Stimulated activated CD4-positive, alpha-beta T cell treated with anti-CD3 and anti-CD28 coated beads, Interleukin-4, amount 100 ng/mL, for 48 hours (primary cell): ENCODE data around the gene RAET1L.
"Not testable (repeated sequence)": the region's sequence is repeated elsewhere in the genome, so short reads cannot be mapped to it uniquely, and the experiment has no call there.

Experiments used
- DNase-seq, 2 donors: peaks; one replicate each; pipeline ENCODE4 v3.0.0-alpha.2; 2020; ENCODE audit warnings: low read depth in 2 of 2

Gene RAET1L

DNA sequence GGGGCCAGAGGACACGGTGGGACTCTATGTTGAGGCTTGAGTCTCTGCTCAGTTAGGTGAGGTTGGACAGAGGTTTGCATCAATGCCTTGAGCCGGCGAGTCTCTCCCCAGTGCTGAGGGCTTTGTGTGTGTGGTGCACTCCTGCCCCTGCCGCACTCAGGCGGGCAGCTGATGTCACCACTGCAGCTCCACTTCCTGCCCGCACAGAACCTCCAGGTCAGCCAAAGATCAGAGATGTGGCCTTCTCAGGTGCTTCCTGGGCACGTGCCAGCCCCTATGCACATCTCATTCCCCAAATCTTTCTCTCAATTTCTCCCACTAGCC, 33.9 kb downstream of the RAET1L start:
- not testable (repeated sequence) for DNase-seq

DNA sequence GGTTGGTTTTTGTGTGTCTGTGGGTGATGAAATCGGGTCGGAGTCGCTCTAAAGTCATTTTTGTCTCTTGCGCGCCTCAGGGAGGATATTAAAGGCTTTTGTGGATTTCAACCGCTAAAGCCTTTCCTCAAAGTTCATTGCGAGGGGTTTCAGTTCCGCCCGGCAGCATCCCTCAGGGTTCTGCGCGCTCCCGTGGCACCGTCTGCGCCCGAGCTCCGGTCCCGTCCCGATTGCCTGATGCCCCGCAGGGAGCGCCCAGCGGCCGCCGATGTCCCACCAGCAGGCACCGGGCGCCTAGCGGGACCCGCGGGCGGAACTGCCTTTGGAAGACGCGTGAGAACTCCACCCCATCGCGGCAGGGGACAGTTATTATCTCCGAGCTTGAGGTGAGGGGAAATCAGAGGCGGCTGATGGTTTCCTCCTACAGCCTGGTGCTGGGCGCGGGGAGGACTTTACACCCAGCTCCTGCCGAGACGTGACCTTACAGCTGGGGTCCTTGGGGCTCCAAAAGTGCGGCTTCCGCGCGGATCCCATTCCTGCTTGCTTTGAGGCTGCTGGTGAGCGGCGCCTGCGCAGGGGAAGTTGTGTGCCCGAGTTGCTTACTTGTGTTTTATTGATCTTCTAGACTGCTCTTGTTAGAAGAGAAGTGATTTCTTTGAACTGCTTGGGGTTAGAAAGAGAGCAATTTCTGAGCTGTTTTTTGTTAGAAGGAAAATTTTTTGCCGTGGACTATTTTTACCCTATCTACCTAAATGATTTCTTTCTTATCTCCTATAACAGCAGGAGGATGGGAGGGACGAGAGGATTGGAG, 34.5 kb downstream of the RAET1L start:
- DNase-seq: no peak

DNA sequence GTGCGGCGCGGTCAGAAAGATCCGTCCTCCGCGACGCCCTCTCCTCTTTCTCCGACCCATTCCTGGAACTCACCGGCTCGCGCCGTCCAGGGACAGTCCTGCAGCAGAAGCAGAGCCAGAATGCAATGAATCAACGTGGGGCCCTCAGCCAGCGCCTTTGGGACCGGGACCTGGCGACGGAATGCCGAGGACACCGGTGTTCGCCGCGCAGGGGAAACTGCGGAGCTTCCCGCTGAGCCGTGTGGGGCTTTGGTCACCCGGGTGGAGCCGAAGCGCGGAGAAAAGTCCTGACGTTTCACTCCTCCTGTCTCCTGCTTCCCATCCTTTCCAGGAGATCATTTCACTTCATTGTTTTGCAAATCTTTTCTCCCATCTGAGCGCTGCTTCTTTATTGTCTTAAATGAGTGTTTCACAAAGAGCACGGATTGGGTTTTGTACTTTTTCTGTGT, 35.1 kb downstream of the RAET1L start:
- no peak for DNase-seq

DNA sequence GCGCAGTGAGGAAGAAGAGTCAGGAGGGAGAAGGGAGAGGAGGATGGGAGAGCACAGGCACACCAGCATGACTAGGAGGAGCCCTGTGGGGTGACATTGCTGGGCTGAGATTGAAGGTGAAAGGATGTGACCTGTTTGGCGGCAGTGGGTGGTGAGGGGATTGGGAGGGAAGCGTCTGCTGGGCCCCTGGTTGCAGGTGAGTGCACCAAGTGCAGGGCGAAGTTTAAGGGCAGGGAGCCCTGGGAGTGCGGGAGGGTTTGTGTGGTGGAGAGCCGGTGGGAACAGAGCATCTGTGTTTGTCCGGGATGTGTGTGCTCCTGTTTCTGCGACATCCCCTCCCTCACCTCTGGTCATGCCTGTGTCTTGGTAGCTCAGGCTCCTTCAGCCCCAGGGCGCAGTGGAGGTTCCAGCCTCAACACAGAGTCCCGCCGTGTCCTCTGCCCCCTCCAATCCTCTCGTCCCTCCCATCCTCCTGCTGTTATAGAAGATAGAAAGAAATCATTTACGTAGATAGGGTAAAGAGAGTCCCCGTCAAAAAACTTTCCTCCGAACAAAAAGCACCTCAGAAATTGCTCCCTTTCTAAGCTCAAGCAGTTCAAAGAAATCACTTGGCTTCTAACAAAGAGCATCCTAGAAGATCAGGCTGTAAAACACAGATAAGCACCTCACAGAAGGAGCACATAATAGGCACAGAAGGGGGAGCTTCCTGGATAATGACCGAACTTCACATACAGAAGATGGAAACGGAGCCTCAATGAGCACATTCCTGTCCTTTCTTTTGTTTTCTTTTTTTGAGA, 36.6 kb downstream of the RAET1L start:
- no peak for DNase-seq

DNA sequence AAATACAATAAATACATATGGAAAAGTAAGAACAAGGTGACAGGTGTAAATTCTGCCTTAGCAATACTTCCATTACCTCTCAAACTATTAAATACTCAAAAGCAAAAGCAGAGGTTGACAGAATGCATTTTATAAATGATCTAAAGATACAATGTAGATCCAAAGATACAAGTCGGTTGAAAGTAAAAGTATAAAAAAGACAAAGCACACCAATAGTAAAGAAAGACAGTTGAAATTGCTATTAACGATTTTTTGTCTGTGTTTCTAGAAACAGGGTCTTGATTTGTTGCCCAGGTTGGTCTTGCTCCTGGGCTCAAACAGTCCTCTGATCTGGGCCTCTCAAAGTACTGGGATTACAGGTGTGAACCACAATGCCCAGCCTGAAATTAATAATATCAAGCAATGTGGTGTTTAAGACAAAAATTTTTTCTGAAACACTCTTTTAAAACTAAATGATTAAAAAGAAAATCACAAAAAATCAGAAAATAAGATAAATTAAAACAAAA, 37.7 kb downstream of the RAET1L start:
- no peak for DNase-seq

DNA sequence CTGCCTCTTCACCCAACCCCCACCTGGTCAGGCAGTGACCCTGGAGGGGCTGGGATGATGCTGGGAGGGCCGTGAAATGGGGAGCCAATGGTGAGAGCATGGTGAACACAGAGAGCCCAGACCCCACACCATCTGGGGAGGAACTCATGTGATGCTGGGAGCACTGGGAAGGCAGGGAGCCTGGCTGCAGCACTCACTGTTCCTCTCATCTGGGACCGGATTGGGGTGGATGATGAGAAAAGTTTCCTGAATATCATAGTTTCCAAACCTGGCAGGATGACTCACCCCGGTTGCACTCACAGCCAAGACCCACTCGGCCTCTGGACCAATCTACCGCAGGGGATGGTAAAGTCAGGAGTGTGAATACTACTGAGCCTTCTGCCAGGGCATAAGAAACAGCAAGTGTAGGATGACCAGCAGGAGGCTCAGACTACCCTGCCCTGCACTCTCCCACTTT, 39.8 kb downstream of the RAET1L start:
- no peak for DNase-seq

DNA sequence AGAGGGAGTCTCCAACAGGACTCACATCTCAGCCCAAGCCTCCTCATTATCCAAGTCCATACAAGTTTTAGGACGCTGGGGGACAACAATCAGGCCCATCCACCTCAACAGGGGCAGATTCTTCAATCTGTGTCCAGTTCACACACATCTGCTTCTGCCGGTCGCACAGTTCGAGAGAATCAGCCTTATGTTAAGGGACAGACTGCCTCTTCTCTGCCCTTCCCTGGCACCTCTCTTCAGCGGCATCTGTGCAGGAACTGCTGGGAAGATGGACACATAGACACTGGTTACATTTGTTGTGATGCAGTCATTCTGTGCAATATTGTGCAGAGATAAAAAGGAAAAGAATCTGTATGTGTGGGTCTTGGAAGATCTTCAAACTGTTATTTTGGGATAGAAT, 40.6 kb downstream of the RAET1L start:
- no peak for DNase-seq

DNA sequence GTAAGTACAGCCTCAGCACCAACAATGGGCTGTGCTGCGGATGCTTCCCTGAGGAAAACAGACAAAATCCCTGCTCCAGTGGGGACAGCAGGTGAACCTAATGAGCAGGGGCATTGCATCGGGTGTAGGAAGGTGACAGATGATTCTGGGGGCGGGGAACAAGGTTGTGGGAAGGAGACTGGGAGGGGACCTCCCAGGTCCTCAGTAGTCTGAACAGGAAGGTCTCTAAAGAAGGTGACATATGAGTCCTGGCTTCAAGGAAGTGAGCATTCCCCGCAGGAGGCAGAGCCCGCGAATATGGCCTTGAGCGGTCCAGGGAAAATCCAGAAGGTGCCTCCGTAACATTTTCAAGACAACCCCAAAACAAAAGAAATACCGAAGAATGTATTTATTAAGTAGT, 42.2 kb downstream of the RAET1L start:
- no peak for DNase-seq

DNA sequence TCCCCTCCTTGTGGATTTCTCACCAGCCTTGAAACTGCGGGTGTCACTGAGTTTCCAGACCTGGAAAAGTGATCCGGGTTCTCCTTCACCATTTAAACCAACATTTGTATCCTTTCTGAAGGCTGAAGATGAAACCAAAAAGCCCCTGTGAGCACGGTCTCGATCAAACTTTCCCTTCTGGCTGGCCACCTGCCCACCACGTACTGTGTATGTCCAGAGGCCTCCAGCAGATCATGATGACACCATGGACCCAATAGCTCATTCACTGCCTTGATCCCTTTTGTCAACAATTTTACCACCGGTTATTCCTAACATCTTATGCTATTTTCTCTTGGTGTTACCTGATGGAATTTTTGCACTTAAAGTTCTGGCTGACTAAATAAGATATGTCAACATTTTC, 46.0 kb downstream of the RAET1L start:
- DNase-seq: no peak

DNA sequence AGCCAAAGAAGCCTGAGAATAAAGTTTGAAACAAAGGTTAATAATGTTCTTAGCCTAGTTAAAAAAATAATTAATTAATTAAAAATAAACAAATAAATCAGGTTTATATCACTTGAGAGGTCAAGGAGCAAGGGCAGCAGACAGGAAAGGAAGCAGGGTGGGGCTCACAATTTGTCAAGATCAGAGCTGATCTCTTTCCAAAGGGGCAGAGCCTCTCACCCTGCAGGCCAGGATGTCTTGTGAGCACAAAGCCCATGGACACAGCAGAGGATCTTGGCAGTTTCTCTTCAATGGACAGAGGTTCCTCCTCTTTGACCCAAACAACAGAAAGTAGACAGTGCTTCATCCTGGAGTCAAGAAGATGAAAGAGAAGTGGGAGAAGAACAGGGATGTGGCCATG, 46.7 kb downstream of the RAET1L start:
- no peak for DNase-seq

DNA sequence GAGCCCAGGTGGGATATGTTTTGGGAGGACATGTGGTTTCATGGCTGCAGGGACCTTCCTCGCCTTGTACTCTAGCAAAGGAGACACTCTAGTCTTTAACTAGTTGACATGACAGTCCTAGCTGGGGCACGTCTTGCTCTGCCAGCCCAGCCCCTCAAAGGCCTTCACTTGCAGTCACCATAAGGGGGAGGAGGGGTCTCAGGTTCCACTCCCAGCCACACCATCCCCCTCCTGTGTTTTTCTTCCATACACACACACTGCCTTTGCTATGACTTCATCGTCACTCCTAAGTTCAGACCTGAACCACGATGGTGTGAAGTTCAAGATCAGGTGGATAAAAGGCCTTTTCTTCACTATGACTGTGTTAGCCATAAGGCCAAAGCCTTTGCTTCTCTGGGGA, 48.1 kb downstream of the RAET1L start:
- DNase-seq: no peak

DNA sequence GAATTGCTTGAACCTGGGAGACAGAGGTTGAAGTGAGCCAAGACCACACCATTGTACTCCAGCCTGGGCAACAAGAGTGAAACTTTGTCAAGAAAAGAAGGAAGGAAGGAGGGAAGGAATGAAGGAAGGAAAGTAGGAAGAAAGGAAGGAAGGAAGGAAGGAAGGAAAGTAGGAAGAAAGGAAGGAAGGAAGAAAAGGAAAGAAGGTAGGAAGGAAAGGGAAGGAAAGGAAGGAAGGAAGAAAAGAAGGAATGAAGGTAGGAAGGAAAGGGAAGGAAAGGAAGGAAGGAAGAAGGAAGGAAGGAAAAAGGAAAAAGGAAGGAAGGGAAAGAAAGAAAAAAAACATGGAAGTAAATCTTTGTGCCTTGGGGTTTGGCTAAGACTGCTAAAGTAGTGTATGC, 49.9 kb downstream of the RAET1L start:
- DNase-seq: no peak

DNA sequence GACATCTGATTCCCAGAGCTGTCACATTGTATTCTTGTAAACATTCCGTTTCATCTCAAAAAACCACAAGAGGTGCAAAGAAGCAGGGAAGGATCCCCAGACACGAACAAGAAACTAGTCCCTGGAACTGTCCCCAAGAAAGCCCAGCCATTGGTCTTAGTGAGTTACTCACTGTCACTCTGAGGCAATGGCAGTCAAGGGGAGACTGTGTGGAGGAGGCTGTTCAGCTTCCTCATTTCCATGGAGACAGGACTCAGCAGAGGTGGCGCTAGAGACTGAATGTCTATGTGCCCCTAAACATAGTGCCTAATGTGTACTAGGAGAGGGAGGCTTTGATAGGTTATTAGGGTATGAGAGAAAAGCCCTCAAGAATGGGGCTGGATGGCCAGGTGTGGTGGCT, 50.5 kb downstream of the RAET1L start:
- DNase-seq: no peak

DNA sequence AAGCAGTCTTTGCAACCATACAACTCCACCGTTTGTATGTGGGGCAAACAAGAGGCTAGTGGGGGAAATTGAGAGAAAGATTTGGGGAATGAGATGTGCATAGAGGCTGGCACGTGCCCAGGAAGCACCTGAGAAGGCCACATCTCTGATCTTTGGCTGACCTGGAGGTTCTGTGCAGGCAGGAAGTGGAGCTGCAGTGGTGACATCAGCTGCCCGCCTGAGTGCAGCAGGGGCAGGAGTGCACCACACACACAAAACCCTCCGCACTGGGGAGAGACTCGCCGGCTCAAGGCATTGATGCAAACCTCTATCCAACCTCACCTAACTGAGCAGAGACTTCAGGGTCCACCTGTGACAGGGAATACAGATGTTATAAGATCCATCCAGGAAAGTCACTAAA, 50.9 kb downstream of the RAET1L start:
- DNase-seq: not testable (repeated sequence)

DNA sequence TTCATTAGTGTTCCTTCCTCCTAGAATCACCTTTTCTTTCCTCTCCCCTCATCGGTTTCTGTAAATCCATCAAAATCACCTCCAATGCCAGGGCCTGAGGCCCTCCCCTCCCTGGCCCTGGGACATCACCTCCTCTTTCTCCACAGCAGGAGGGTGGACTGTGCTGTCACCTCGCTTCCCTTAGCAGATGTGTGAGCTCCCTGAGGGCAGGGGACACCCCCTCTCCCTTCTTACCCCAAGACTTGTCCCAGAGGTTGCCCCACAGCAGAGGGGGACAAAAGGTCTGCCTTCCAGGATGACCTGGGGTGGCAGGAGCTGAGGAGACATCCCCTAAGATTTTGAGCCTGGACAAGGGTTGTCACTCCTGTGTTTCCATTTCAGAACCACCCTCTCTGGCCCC, 55.7 kb downstream of the RAET1L start:
- no peak for DNase-seq

DNA sequence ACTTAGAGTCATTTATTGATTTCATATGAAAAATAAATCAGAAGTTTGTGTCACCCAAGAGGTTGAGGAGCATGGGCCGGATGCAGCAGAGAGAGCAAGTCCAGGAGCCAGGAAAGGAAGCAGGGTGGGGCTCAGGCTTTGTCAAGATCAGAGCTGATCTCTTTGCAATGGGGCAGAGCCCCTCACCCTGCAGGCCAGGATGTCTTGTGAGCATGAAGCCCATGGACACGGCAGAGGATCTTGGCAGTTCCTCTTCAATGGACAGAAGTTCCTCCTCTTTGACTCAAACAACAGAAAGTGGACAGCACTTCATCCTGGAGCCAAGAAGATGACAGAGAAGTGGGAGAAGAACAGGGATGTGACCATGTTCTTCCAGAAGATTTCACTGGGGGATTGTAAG, 56.4 kb downstream of the RAET1L start:
- not testable (repeated sequence) for DNase-seq
